B cell (primary cell): ENCODE data around the gene ZMIZ1.

Source experiments
- CTCF ChIP-seq: fragments of 200-600 bp; IDR thresholded peaks from one replicate; pipeline ENCODE4 v1.8.0; 2022; ENCODE audit warnings: antibody characterized with exemption, mild to moderate bottlenecking
- EZH2 ChIP-seq: IDR thresholded peaks from 2 replicates; pipeline ENCODE4 v1.6.1; 2012; ENCODE audit warnings: borderline replicate concordance, low read depth, mild to moderate bottlenecking, moderate library complexity, low read length; ENCODE audit not compliant: insufficient read depth, poor library complexity, severe bottlenecking

GRCh38 chr10:79058899-79059841, 9.6 kb upstream of the ZMIZ1 start:
- TF ChIP-seq CTCF (no peak), EZH2 (no peak)
